Inferior parietal cortex (tissue), 1 donor: ENCODE results near the gene VDAC2.

Experiments
- DNase-seq: peaks from one replicate; pipeline ENCODE4 v3.0.0-alpha.2; 2016; ENCODE audit errors: extremely low spot score

Gene VDAC2

DNA sequence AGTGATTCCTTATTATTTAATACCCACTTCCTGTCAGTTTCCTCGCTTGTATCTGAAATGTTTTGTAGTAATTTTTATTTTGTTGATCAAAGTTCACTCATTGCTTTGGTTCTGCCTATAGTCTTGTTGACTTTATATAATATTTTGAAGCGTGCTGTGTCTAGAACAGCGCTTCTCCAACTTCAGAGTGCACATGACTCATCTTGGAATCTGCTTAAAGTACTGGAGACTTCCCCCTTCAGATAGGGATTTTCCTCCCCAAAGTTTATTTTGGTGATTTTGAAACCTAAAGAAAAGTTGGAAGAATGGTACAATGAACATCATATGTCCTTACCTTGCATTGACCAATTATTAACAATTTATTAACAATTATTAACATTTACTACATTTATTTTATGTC is 19.4 kb downstream of the VDAC2 start:
- no peak for DNase-seq

GRCh38 chr10:75230600-75231038 is 20.0 kb downstream of the VDAC2 start:
- peak; percentile 95 for DNase-seq

GRCh38 chr10:75231672-75232581 is 21.3 kb downstream of the VDAC2 start:
- no peak for DNase-seq

- no peak for DNase-seq
Observed at GRCh38 chr10:75233444-75234016, 22.9 kb downstream of the VDAC2 start.

DNA sequence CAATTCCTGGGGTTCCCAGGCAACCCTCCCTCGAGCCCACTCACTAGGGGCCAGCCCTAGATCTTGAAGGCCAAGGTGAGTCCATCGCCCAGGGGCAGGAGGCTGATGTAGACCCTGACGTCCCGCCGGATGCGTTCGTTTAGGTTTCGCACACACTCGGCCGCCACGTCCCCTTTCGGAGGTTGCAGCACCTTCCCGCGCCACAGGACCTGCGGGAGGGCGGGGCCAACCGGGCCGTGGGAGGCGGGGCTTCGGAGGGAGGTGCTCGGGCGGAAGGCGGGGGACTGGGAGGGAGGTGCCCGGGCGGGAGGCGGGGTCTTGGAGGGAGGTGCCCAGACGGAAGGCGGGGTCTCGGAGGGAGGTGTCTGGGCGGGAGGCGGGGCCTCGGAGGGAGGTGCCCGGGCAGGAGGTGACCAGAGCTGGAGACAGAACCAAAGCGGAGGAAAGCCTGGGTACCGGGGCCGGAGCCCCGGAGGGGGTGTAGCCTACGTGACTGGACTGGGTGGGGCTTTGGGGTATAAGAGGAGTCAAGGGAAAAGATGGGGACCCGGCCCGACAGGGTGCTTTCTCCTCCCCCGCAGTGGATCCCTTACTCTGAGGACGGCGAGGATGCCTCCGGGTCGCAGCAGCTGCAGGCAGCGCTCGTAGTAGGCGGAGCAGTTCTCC is 23.6 kb downstream of the VDAC2 start:
- peak; percentile 51 for DNase-seq

GRCh38 chr10:75234683-75235374 is 24.2 kb downstream of the VDAC2 start:
- no peak for DNase-seq

GRCh38 chr10:75235375-75236177 is 25.0 kb downstream of the VDAC2 start, which contains the start of gene COMTD1:
Gene COMTD1, minus strand, starts transcription at chr10:75235957. Its CDS starts 29 bp downstream, at chr10:75235928.
- peak; percentile 91 for DNase-seq

DNA sequence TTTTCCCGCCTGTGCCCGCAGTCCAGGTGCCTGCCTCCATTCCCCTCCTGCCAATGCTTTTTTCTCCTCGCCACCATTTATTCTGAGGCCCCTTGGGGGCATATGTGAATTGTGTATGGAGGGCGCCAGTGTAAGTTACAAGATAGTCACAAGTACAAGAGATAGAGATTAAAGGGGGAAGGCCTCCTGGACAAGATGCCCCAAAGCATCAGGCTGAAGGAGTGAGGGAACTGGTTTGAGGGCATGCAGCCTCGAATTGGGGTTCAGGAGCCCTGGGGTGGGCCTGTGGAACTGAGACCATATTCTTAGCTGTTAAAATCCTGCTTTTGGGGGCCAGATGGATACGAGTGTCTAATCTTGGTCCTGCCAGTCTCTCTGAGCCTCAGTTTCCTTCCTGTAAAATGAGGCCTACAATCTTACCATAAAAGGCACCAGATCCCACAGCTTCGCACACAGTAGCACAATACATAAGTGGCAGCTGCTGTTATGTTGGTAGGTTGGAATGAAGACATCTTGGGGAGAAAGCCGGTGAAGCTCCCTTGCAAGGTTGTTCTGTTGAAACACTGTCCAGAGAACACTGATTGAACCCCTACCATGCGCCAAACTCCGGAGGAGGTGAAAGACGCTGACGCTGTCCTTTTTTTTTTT is 25.7 kb downstream of the VDAC2 start:
- DNase-seq = no peak

- DNase-seq = no peak
Observed at GRCh38 chr10:75238182-75239095, 27.8 kb downstream of the VDAC2 start.

DNA sequence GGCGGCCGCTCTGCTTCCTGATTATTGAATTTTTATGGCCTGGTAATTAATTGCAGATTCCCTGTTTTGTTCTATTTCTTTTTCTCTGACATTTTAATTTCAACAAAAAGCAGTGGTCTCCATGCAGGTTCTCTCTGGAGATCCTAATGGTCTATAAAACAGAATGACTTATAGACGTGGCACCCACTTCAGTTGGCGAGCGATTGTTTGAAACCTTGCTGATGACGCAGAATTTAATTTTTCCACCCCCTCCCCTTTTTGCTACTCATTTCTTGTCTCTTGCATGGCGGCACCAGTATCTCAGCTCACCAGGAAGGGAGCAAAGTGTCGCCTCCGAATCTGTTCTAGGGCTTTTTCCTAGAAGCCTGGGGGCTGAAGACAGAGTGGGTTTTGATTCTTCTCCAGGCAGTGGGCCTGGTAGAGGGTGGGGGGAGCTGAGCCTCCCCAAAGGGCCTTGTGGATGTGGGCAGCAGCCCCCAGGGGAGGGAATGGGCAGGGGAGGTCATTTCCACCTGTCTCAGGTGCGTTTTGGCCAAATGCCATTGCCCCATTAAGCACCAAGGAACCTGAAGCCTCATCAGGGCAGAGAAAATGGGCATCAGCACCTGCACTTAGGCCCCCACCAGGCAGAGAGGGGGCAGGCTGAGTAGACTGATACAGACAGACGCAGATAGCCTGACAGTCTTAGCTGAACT is 28.6 kb downstream of the VDAC2 start:
- no peak for DNase-seq

DNA sequence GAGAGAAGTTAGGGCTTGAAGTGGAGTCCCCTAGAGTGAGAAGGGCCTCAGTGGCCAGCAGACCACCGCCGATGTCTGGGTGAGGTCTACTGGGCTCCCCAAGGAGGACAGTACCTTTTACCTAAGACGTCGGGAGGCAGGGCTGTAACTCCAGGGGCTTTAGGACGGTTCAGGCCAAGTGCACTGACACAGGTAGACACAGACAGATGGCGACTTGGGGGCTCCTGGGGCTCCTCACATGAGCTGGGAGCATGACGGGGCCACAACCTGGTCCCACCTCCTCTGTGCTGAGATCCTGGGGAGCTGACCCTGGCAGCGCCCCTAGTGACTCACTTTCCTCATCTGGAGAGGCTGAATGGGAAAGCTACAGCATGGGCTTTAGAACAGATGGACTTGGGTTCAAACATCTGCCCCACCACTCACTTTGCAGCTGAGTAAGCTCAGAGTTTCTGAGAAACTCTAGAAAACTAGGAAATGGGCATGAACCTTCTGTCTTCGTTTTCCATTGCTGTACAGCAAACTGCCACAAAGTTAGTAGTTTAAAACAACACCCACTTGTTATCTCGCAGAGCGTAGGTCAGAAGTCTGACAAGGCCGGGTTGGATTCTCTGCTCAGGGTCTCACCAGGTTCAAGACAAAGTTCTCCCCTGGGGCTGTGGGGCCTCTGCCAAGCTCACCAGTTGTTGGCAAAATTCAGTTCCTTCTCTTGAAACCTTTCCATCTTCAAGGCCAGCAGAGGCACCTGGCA is 29.9 kb downstream of the VDAC2 start:
- no peak for DNase-seq

DNA sequence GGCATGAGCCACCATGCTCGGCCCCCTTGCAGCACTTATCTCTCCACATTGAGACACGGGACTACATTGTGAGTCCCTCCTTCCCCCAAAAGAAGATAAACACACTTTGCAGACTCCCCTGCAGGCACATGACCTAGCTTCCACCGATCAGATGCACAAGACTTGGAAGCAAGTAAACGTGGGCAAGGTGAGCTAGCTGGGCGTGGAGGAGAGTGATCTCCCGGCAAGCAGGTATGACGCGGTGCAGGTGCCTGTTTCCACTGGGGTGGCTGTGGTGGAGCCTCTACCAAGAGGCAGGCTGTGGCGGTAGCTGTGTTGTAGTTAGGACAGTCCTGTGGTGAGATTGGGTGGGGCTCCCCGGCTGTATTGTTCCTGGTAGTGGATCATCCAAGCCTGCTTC is 32.8 kb downstream of the VDAC2 start:
- DNase-seq = no peak

DNA sequence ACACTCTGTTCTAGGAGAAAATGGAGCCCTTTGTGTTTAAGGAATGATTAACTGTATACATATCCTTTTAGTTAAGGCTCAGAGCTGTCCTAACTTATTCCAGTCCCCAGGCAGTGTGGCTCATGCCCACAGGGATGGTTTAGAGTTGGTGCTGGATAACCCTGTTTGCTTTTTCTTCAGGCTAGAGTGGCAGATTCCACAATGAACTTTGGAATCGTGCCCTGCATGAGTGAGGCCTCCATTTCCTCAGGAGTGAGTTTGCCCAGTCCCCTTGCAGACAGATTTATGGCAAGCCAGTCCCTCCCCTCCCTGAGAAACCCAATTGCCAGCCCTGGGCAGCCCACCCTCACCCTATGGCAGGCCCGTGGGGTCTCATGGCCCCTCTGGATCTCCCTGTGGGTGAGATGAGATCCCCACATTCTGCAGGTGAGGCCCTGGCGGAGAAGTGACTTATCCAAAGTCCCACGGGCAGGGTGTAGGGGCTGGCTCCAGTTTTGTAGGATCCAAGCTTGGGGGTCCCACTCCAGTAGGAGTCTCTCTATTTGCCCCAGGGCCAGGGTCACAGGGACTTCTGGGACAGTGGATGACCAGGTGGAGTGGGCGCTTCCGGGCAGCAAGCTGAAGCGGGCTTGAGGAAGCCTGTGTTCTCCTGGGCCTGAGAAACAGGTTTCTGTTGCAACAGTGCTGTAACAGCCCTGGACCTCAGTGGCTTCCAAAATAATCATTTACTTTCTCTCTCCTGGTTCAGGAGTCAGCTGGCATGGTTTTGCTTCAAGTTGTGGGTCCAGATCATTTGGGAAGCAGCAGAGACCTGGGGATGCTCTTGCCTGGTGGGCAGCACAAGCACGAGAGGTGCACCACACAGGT is 34.1 kb downstream of the VDAC2 start:
- no peak for DNase-seq

- DNase-seq = no peak
Observed at GRCh38 chr10:75245354-75246250, 35.0 kb downstream of the VDAC2 start.

DNA sequence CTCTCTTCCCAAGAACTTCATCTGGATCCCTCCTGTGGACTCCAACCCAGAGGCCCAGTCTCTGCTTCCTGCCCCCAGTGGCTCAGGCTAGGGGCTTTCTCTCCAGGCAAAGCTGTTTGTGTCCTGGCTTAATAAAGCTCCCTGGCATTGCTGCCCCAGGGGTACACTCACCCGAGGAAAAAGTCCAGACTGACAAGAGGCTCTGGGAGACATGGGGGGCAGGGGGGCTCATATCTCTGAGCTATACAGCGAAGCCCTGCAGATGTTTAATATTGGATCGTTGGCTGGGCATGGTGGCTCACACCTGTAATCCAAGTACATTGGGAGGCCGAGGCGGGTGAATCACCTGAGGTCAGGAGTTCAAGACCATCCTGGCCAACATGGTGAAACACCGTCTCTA is 35.9 kb downstream of the VDAC2 start:
- DNase-seq = no peak

- no peak for DNase-seq
Observed at GRCh38 chr10:75247797-75248196, 37.2 kb downstream of the VDAC2 start.
